ENCODE data around the gene DNM3.

DNM3 gene

GRCh38 chr1:172203135-172203823 is 362.0 kb downstream of the DNM3 start:
- DNase-seq, result no peak

GRCh38 chr1:172203902-172204301 is 362.6 kb downstream of the DNM3 start:
- DNase-seq, result no peak

DNA sequence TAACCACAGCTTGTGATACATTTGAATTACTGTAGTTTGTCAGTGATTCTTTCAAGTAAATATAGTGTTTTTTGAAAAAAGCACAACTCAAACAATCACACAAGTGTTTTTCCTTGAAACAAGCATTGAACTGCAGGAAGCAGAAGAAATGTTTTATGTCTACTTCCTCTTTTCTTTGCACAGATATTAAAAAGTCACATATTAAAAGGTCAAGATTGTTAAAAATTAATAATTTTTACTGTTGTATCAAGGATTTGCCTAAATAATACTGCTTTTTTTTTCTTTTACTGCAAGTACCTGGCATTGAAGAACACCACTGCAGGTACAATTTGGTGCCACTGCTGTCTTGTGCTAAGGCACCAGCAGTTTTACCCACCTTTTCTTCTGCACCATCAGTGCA is 365.0 kb downstream of the DNM3 start:
- no peak for DNase-seq

DNA sequence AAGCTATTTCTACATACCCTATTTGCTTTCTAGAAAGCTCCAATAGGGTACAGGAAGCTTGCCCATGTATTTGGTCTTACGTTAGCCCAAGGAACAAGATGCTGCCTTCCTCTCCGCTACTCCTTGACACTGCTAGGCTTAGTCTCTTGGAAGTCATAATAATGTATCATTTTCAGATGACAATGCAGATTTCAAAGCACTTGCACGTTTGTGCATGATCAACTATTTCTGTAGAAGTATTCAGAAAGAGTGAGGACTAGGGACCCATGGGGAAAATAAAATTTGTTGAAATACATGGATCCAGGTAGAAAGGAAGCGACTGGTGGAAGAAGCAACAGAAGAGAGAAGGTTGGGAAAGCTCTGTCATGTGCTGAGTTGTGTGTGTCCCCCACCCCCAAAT is 367.3 kb downstream of the DNM3 start:
- DNase-seq, result no peak

- DNase-seq, result no peak
These were observed 369.9 kb downstream of the DNM3 start for GRCh38 chr1:172211221-172211620.

- no peak for DNase-seq
These were observed 370.8 kb downstream of the DNM3 start for GRCh38 chr1:172212124-172212523.

GRCh38 chr1:172215006-172215405 is 373.7 kb downstream of the DNM3 start:
- DNase-seq, result no peak

DNA sequence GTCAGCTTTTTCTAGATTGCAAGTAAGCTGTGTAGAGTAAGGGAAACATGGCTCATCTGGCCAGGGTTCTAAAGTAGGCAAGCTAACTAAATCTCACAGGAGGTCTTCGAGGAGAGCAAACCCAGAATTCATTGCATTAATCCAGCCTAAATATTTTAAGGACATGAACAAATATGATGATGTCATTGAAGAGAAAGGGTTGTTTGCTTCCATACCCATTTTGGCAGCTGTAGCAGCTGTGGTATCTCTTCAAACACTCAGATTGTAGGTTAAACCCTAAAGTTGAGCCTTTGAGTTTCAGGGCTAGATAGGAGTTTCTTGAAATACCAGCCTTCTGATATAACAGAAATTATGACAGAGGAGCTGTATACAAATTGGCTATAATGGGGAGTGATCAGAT is 378.7 kb downstream of the DNM3 start:
- DNase-seq, result no peak

GRCh38 chr1:172220376-172220775 is 379.1 kb downstream of the DNM3 start:
- DNase-seq, result no peak

DNA sequence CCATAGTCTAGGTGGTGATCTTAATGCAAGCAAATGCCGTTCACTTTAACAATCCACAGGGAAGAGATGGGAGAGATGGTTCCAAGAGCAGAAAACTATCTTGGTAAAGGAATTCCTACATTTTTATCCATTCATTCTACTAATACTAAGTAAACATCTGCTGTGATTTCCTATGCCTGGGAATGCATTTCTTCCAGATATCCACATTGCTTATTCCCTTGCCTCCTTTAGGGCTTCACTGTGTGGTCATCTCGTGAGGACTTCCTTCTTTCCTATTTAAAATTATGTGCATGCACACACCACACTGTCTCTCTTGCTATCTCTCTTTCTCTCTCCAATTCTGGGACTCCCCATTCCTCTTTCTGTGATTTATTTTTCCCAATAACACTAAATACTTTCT is 380.1 kb downstream of the DNM3 start:
- DNase-seq, result no peak

- DNase-seq, result no peak
These were observed 383.6 kb downstream of the DNM3 start for GRCh38 chr1:172224871-172225270.

GRCh38 chr1:172229942-172230341 is 388.6 kb downstream of the DNM3 start:
- DNase-seq, result no peak

GRCh38 chr1:172230526-172230925 is 389.2 kb downstream of the DNM3 start:
- DNase-seq, result no peak

- DNase-seq, result no peak
These were observed 395.7 kb downstream of the DNM3 start for GRCh38 chr1:172236958-172237357.

GRCh38 chr1:172238158-172238557 is 396.9 kb downstream of the DNM3 start:
- DNase-seq, result no peak

GRCh38 chr1:172238965-172239364 is 397.7 kb downstream of the DNM3 start:
- no peak for DNase-seq

DNA sequence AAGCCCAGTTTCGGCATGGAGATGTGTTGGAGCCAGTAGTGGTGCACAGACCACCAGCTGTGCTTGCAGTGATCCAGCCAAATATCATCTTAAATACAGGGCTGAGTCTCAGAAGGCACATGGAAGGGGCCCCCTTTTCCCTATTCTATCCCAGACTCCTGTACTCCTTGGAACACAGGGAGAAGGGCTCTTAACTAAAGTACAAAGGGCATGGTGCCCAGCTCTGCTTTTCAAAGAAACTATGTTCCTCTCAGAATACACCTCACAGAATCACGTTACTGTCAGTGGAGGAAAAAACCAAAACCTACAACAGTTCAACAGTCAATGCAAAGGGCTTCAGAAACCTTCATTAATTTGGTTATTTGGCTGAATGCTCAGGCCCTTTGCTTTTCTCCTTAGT is 398.6 kb downstream of the DNM3 start:
- no peak for DNase-seq

- DNase-seq, result no peak
These were observed 400.2 kb downstream of the DNM3 start for GRCh38 chr1:172241540-172241939.

DNA sequence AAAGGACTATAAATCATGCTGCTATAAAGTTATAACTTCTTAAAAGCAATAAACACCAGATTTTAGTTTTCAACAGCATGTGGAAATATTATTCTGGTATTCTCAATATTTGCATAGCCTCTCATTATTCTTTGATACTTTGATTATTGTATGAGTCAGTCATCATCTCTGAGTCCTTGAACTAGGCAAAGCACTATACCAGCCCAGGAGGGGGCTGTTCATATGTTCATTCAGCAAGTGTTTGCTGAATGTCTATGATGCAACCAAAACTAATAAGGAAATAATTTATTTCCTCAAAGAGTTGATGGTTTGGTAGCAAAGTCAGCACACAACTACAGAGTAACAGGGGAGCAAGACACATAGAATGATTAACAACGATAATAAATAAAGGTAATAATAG is 403.6 kb downstream of the DNM3 start:
- DNase-seq, result no peak

GRCh38 chr1:172245788-172246187 is 404.5 kb downstream of the DNM3 start:
- no peak for DNase-seq

DNA sequence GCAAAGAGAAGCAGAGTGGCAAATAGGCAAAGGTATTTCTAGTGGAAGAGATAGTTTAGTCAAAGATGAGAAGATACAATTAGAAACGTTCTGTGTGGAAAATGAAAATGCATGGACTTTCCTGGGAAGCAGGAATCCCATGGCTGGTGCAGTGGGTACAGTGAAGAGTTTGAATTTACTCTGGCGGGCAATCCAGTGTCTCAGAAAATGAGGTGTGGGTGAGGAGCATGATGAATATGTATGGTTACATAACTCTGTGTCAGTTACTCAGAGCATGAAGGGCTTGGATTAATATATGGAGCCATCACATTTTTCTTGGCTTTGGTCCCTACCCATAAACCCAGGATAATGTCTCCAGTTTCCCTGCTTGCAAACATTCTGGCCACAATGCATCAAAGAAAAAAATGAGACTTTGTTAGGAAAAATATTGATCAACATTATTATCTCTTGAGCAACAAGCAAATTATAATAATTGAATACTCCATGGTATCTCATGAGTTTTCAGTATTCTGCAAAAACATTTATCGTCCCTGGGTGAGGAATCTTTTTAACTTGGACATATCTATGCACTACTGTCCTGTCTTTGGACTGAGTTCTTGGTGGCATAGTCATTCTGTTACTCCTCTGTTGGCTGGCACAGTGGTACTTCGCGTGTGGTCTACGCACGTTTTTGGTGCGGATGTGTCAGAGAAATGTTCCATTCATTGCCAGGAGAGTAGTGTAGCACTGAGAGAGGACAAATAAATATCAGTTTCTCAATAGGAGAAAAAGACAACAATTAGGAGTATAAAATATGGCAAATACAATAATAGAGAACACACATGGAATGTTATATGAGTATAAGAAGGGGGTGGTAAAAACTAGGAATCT is 405.5 kb downstream of the DNM3 start:
- no peak for DNase-seq

DNA sequence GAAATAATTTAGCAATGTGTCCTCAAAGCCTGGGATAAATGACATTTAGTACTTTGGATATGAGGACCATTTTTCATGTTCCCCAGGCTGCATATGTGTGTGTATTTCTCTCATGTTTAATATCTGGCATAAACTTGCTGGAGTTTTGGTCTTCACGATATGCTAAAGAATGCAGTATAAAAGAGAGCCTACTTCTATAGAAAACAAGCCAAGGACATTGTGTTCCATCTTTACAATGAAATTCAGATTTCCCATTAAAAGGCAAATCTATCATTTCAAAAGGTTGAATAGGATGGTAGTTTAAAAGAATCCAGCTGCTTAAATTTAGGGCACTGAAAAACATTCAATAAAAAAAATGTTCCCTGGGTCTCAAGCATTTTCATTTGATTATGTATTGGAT is 410.2 kb downstream of the DNM3 start:
- DNase-seq, result no peak

- DNase-seq, result no peak
These were observed 411.0 kb downstream of the DNM3 start for GRCh38 chr1:172252321-172252720.

GRCh38 chr1:172252958-172253357 is 411.7 kb downstream of the DNM3 start:
- no peak for DNase-seq
